Measurements from ENCODE around the gene ITGB5.
"Not testable (repeated sequence)": the region's sequence is repeated elsewhere in the genome, so short reads cannot be mapped to it uniquely, and the experiment has no call there.

ITGB5 gene

GRCh38 chr3:124786511-124787241 is 100.5 kb downstream of the ITGB5 start:
- DNase-seq, result no peak

DNA sequence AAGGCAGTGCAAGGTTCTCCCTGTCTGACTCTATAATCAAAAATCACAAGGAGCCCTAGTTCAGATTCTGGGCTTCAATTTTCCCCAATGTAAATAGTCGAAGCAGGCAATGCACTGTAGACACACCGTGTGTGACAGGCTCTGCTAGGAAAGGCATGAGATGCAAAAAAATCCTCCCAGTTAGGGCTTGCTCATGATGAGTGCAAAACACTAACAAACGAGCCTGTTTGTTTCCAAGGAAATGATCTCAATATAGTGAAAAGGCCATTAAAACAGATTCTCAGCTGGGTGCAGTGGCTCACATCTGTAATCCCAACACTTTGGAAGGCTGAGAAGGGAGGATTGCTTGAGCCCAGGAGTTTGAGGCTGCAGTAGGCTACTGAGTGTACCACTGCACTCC is 101.2 kb downstream of the ITGB5 start:
- no peak for DNase-seq

DNA sequence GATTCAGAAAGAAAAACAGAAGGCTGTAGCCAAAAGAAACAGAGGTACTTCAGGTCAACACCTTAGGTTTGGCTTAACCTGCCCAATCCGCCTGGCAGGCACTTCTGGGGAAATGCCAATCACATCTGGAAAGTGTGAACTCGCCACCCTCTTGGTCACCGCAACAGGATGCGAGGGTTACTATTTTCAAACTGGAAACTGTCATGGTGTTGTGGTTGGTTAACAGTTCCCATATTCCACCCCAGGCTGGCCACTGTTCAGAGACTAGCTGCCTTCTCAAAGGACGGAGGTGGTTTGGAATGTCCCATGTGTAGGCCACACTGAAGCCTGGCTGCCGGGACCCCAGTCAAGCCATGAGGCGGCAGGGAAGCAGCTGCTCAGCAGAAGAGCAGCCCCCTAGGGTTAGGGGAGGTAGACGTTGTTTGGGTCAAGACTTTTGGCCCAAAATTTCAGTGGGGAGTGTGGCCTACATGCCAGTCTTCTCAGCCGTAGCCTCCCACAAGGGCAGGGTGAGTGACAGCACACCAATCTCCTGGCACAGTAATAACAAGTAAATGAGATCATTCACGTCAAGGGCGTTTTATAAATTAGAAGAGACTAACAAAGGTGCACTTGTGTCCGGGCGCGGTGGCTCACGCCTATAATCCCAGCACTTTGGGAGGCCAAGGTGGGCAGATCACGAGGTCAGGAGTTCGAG is 102.3 kb downstream of the ITGB5 start:
- DNase-seq, result no peak

DNA sequence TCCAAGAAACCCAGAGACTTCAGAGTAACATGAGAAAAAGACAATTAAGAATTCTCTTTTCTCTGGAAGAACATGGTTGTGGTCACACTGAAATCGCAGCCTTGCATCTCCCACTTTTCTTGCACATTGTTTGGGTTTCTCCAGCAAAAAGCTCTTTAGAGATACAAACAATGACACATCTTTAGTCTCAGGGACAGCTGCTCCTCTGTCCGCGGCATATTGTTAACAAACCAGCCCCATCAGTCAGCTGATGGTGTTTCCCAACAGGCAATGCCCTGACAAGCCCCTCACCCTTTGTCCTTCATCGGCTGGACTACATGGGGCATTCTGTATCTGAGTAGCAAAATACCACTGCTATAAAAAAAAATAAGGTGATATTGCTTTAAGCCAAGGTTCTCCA is 103.5 kb downstream of the ITGB5 start:
- no peak for DNase-seq

GRCh38 chr3:124782377-124782712 is 104.8 kb downstream of the ITGB5 start:
- not testable (repeated sequence) for DNase-seq

DNA sequence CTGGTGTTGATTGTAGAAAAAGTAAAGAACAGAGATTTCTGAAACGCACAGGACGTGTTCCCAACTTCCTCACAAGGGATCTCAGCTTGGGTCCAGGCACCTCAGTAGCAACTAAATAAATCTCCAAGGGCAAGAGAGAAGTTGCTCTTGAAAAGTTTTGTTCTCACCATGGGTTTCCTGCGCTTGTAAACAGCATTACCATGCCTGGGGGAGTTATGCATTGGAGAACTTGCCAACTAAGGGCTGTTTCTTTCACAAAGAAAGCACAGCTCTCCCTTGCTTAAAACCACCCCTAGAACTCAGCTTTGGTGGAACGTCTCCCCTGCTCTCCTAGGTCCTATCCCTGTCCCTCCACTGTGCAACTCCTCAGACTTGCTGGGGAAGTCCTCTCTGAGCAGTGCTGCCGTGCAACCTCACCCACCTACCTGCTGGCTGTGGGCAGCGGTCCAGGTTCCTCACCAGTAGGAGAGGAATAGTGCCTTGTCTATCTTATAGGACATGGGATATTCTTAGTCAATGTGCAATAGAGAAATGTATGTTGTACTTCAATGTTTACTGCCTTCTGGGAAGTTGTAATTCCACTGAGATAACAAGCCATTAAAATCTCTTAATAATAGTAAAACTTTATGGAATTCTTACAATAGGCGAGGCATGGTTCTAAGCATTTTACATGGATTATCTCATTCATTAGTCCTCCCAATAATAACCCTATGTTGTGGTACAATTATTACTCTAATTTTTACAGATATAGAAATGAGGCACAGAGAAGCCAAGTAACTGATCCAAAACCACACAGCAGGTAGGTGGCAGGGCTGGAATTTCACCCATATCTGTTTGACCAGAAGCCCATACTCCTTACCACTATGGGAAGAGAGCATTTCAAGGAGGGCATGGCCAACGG is 105.4 kb downstream of the ITGB5 start:
- no peak for DNase-seq

DNA sequence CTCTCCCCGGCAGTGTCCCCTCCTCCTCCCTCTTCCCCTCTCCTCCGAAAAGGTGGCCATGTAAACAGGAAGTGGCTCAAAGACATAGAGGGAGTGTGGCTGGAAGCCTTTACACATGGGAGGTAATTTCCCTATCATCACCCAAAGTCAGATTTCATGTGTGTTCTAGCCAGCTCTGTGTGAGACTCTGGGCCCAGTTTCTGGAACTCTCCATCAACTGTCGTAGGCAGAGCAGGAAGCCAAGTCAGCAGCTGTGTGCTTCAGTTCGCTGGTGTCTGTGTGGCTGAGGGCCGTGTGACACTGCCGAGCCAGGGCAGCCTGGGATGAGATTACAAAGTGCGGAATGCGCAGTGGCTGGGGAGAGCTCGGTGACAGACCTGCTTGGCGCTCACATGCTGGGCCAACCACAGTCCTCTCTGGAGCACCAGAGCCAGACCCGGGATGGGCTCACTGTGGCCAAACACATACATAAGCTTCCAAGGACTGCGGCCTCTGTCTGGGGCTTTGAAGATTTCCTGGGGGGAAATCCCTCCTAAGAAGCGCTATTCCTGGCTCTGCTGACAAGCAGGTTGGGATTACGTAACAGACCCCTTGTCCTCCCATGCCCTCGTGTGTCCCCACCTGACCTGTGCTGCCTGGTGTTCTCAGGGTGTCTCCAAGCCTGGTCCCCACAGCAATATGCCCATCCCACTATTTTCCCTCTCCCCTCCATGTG is 106.2 kb downstream of the ITGB5 start:
- DNase-seq, result no peak

- peak; percentile 24 for DNase-seq
Observed at GRCh38 chr3:124780356-124780755, 106.8 kb downstream of the ITGB5 start.

- DNase-seq, result no peak
Observed at GRCh38 chr3:124779751-124780191, 107.4 kb downstream of the ITGB5 start.

- no peak for DNase-seq
Observed at GRCh38 chr3:124779116-124779515, 108.0 kb downstream of the ITGB5 start.

- no peak for DNase-seq
Observed at GRCh38 chr3:124777762-124778470, 109.2 kb downstream of the ITGB5 start.

- DNase-seq, result no peak
Observed at GRCh38 chr3:124776856-124777255, 110.3 kb downstream of the ITGB5 start.

- no peak for DNase-seq
Observed at GRCh38 chr3:124775877-124776276, 111.3 kb downstream of the ITGB5 start.

- DNase-seq, result no peak
Observed at GRCh38 chr3:124774841-124775402, 112.2 kb downstream of the ITGB5 start.

DNA sequence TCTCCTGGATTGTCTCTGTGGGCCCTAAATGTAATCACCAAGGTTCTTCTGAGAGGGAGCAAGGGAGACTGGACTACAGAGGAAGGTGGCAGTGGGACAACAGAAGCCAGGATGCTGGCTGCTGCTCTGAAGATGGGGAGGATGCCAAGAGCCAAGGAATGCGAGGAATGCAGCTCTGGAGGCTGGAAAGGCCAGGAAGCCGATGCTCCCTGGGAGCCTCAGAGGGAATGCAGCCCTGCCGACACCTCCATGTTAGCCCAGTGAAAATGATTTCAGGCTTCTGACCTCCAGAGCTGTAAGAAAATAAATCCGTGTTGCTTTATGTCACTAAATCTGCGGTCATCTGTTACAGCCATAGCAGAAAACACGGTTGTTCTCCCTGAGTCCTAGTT is 112.8 kb downstream of the ITGB5 start:
- DNase-seq, result peak; percentile 30

GRCh38 chr3:124773351-124774326 is 113.5 kb downstream of the ITGB5 start:
- no peak for DNase-seq

GRCh38 chr3:124772081-124772831 is 114.9 kb downstream of the ITGB5 start:
- no peak for DNase-seq

- DNase-seq, result no peak
Observed at GRCh38 chr3:124771083-124771445, 116.1 kb downstream of the ITGB5 start.

DNA sequence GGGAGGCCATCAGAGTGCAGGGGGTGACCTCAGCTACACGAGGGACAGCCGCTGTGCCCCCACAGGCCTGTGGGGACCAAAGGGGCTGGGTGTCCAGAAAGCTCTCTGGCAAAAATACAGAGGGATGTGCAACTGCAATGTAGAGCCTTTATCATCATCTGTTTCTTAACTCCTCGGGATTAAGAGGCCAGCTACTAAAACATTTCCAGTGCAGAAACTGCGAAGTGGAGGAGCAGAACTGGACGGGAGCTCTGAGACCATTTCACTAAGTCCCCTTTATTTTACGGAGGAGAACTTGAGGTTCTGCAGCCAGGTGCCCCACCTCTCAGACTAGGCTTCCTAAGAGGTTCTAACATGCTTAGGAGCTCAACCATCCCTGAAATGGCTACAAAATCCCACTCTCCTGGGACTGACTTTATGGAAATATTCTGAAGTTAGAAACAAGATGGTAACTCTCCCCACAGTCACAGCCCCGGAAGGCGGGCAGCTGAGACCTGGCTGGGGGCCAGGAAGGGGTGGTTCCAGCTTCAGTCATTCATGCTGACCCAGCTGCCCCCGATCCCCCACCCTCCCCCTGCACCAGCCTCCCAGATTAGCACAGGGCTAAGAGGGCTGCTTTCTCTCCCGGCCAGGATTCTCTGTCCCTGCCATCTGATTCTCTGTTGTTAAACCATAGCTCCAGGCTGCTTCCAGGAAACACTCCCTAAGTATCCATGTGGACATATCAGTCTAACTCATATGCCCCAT is 116.7 kb downstream of the ITGB5 start:
- no peak for DNase-seq
